NCI-H2081 (cell line): ENCODE measurements around the gene AFF2.

Experiments
- DNase-seq, 2 experiments: peaks; one replicate each; lab custom pipeline; 2025; lab: John Stamatoyannopoulos, UW

The AFF2 gene

DNA sequence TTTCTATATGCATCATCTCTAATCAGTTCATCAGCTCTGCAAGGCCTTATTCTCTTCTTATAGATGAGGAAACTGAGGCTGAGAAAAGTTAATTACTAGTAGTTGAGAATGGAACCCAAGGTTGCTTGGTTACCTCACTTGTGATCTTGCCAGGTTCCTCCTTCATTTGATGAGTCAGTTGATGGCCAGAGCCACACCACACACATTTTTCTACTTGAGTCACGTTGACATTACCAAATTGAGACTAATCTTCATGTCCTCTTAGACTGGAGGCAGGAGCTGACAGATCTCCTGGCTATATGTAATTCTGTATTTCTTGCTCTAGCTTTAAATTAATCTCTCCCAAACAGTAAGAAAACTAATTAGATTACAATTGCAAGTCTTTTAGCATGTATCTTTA is 428.4 kb downstream of the AFF2 start:
- no peak for DNase-seq

DNA sequence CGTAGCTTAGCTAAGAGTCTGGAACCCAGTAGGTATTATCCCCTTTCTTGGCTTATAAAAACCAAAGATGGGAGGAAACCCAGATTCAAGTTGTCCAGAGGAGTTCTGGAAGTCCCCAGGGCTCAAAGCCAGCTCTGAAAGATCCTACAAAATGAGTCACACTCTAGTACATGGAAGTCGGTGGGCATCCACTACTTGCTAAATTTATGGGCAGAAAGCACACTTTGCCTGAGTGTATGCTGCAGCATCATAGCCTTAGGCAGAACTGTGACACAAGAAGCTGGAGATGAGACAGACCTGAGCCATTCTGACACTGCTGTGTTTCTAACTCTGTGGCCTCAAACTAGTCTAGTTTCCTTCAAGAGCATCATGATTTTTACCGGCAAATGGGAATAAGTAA is 429.3 kb downstream of the AFF2 start:
- no peak for DNase-seq

DNA sequence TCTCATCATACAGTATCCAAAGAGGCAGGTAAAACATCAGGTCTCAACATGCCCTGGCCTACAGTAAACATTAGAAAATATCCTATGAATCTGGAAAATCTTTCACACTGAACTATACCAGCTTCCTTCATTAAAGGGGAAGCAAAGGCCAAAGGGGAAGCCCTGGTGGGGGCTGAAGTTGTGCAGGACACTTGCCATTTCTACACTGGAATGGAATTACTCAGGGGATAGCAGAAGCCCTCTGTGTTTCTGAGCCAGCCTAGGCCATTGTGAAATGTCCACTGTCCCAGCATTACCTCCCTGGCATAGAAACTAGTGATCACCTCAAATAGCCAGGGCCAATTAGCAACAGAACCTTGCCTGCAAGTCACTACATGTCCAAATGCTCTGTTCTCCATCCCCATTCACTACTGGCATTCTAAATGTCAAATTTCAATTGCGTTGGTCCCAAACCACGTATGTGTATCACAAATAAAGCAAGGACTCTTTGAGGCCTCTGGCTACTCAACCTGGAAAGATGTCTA is 429.9 kb downstream of the AFF2 start:
- DNase-seq = no peak

DNA sequence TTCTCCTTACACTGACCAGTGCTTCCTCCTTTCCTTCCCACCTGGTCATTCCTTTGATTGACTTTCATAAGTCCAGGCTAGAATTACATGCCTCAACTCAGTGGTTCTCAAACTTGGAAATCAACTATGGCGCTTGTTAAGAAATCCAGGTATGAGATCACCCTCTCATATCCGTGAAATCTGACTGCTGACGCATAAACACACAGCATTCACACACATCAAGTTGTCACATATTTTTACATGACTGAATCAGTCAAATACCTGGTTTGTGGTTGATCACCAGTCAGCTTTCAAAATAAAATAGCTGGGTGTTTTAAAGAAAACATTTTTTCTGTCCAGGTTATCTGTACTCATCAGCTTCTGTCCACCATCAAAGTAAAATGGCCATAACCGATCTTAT is 433.5 kb downstream of the AFF2 start:
- DNase-seq = no peak

DNA sequence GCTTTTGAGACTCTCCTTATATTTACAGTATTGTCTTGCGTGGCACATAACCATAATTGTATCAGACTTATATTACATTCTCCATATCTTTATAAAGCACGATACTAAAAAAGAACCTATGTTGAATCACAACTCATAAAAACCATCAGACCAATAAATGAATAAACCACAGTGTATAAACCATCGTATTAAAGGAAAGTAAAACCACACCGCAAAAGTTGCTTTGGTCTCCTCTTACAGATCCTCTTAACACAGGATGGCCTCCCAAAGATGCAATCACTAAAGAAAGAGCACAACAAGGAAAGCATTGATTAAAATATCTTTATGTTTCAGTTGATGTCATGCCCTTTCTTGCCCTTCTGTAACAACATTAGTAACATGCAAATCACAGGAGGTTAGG is 437.9 kb downstream of the AFF2 start:
- DNase-seq = no peak

DNA sequence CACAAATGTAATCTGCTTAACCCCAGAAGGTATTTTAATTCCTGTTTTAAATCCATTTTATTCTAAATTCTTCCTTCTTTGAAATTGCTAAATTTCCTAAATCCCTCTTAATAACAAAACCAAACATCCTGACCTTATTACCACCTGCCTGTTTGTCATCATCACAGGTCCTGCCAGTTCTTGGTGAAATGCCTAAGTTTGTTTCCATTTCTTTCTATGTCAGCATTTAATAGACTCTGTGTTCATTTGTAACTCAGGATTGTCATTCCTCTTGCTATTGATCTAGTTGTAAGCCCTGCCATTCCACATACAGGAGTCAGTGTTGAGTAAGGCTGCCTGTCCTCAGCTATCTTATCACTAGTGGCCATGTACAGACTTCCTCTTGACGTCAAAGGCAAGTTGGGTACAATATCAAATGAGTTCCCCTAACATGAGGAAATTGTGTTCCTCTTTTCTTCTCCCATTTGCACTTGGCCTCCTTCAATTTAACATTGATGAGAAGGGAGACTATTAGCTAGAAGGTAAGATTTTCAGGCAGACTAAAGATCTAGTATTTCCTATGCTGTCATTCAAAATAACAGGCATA is 440.1 kb downstream of the AFF2 start:
- DNase-seq = no peak

DNA sequence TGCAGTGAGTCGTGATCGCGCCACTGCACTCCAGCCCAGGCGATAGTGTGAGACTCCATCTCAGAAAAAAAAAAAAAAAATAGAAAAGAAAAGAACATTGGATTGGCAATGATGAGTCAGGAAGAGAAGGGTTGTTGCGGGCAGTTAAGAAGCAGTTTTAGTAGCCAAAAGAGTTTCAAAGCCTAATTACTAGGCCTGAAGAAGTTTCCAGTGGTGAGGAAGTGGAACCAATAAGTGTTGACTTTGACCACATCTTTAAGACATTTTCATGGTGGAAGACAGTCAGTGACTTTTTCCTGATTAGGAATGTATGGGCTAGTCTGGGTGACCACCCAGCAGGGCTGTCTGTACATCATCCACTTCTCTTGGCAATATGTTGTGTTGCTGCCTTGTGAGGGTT is 442.3 kb downstream of the AFF2 start:
- DNase-seq = no peak

DNA sequence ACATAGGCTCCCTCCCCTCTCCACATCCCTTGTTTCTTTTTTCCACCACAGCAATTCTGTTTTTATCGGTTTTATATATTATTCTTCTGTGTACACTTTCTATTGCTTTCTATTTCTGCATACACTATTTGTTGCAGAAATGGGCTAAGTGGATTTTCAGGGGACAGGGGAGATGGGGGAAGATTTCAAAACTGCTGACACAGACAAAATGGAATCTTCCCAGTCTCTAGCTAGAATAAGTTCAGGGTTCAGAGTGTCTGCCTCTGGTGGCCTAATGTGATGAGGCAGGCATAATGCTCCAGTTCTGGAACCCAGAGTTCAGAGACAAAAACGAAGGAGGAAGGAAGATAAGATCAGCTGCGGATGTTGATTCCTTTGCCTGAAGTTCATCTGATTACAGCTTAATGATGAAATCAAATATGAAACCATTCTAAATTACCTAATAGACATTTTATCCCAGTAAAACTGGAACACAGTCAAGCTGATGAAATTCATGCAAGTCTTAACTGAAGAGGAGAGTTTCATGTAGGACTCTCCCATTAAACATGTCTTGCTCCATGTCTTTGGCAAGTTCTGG is 447.1 kb downstream of the AFF2 start:
- DNase-seq = no peak

DNA sequence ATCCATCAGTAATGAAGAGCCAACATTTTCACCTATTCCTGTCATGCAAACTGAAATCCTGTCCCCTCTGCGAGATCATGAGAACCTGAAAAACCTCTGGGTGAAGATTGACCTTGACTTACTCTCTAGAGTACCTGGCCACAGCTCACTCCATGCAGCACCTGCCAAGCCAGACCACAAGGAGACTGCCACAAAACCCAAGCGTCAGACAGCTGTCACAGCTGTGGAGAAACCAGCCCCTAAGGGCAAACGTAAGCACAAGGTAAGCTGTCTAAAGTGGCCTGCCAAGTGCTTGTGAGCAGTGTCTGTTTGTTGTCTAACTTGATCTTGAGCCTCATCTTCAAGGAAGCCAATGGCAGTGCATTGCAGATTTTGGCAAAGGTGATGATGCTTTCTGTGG is 455.9 kb downstream of the AFF2 start:
- no peak for DNase-seq

DNA sequence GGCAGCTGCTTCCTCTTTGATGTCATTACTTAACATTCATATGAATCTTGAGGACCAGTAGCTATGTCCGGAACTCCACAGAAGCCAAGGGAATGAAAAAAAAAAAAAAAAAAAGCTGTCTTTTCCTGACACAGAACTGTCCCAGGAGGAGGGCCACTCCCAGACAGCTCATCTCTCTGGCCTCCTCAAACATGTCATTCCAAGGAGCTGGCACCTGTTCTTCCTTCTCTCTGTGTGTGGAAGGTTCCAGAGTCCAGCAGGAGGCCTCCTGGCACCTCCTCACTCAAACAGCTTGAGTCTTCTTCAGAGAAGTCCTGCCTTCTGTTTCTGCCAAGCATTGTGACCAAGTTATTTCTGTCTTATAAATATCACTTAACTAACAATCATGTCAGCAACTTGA is 458.5 kb downstream of the AFF2 start:
- DNase-seq = no peak

DNA sequence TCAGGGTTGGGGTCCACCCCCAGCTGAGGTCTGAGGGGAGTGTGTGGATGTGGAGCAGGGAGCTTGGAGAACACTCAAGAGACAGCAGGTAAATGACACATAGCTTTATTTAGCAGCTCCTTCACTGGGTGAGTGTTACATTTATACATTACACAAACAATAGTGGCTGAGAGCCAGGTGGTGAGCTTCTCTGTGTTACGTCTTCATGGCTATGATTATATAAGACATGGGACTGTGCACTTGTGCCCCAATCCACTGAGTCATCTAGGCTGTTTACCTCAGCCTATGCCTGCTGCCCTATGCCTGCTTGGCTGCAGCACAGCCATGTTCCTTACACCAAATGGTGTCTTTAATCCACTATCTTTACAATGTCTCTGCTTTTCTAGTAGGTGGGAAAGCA is 459.6 kb downstream of the AFF2 start:
- DNase-seq = no peak

DNA sequence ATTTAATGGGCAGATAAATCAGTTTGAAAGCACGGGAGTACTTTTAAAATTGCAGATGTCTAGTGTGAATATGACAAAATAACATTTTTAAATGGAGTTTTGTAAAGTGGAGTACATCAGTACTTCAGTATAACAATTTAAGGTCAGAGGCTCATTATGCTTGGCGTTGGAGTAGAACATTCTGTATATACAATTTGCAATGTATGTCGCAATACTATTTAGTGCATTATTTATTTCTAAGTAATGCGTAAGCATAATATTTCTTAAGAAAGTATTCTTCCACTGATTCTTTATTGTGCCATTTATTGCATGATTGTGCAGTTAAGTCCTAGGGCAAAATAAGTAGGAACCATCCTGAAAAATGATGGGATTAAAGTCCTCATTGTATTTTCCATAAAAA is 461.6 kb downstream of the AFF2 start:
- no peak for DNase-seq

DNA sequence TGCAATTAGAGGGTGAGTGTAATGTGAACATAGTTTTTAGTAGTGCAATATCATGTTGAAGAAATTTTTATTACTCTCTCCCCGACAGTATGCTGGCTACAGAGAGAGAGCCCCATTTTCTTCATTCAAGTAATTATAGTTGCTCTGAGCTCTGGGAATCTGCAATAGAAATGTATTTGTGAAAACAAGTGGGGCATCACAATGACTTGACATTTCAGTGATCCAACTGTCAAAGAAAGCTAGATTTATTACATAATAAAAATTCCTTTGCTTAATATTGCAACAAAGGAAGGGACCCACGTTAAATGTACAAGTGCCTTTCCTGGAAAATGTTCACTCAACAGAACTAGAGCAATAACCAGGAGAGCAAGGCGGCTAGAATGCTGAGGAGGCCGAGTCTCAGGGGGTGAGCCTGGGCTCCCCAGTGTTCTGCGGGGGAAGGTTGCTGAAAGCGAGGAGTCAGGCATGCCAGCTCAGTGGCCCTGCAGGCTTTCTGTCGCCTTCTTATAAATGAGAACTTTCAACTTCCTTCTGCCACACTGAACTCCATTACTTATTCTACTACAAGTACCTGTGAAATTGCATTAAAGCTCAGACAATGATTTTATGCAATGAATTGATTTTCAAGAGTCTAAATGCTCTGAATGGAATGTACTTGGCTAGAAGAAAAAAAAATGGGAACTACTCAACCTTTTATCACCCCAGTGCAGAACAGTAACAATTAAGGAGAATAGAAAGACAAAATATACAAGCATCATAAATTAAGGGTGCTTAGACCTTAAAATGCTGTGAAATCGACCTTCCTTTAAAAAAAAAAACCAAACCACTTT is 476.4 kb downstream of the AFF2 start:
- no peak for DNase-seq

DNA sequence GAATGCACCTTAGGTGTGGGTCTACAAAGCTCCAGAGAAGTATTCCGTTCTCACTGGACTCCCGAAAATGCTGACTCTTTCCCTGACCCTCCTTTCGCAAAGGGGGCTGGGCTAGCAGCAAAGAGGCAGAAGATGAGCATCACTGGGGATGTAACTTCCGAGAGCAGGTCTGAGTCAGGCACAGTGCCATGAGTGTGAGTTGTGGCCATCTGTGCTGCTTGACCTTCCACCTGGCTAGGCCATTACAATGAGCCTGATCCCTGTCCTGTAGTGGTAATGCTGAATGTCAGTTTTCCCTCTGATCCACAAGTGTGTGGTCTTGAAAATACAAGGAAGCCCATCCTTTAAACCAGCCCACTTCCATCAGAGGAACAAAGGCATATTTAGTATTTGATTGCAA is 479.4 kb downstream of the AFF2 start:
- DNase-seq = no peak

DNA sequence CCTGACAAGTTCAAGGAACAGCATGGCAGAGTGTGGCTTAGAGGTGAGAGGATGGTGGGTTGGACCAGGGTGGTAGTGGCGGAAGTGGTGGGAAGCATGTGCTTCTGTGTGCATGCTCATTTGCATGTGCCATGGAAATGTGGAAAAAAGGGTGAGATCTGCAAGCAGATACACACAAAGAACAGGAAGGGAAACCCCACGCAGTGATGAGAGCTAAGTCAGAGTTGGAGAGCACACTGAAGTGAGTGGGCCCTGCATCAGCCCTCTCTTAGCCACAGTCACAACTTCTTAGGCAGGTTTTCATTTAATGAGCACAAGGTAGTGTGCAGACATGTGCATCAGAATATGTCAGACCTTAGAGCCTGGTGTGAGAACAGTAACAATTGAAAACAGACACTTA is 483.8 kb downstream of the AFF2 start:
- DNase-seq = no peak

DNA sequence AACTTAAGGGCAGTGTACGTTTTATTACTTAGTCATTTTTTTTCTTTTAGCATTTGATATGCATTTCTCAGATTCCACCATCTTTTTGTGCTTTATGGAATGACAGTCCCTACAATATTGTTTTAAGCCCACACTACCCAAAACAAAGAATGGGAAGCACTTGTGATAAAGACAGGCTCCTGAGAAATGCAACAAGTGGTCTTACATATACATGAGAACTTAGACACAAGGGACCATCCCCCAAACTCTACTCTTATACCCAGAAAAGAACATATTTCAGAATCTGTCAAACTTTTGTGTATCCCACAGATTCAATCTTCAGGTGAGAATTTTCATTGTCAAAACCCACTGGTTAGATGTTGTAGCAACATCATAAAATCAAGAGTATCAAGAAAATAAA is 491.1 kb downstream of the AFF2 start:
- DNase-seq = no peak

DNA sequence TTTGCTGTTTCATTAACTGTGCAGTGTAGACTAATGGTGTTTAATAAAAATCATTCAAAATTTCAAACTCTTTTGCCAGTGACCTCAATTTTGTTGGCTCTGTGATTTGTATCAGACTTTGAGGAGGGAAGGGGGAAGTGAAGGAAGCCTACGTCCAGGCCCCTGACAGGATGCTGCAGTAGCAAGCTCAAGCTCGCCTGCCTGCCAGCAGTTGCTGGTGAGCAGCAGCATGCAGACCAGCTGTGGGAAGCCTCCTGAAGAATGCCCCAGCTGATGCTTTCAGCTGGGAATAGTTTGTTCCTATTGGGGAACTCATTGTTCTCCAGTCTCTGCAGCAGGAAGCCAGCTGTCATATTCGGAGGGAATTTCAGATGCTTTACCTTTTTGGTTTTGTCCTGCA is 495.2 kb downstream of the AFF2 start:
- DNase-seq = no peak

DNA sequence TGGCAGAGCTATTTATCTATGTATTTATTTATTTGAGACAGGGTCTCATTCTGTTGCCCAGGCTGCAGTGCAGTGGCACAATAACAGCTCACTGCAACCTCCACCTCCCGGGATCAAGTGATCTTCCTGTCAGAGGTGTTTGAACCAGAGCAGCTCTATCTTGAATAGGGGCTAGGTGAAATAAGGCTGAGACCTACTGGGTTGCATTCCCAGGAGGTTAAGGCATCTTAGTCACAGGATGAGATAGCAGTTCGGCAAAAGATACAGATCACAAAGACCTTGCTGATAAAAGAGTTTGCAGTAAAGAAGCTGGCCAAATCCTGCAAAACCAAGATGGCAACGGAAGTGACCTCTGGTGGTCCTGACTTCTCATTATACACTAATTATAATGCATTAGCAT is 501.9 kb downstream of the AFF2 start:
- DNase-seq = no peak

DNA sequence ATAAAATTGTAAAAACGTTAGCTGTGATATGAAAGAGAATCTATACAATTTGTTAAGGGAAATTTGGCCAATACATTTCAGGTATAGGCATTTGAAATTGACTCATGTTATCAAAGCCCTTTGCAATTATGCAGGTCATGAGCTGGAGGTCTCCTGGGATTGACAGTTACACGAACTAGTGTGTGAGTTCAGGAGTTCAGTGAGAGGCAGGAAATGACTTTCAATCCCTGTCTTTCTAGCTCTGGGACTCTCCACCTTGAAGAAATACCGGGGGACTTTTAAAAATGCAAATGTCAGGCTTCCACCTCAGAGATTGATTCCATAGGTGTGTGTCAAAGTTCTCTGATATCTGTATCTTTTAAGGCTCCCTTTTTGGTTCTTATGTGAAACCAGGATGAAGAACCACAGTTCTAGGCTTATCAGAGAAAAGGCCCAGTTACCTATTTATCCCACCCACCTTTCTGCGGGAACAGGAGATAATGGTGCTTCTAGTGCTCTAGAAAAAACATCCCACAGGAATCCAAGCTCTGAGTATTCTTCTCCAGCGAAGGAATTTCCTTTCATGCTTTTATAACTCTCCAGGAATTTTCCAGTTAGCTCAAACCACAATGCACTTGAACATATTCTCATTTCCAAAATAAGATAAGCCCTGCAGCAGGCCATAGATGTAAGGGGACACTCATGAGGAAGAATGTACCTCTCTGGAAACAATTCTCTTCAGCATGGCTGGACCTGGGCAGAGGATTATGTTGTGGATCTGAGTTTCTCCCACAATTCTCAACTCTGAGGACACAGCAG is 503.6 kb downstream of the AFF2 start:
- no peak for DNase-seq

DNA sequence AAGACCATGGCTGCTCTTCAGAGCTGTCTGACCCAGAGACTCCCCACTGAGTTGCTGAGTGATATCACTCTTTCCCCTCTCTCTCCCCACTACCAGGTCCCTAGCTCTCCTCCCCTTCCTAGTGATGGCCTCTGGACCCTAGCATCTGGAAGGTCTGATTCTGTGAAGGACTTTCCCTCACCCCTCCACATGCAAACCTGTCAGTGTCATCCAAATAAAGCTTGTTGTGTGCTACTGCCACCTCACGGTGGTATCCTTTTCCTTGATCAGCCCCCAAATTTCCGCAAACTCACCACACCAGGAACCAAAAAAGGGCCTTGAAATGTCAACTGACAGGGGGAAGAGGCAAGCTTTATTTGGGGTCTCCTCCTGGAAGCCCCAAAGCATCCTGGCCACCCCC is 504.5 kb downstream of the AFF2 start:
- DNase-seq = no peak

DNA sequence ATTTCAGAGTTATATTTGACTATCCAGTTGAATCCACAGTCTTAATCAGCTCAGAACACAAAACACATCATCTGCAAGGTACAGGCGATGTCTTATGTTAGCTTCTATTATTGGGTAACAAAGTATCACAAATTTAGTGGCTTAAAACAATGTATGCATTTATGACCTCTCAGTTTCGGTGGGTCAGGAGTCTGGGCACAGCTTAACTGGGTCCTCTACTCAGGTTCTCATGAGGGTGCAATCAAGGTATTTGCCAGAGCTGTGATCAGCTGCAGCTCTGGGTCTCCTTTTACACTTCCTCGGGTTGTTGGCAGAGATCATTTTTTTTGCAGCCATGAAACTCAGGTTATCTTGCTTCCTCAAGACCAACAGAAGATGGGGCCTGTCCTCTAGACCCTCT is 505.8 kb downstream of the AFF2 start:
- DNase-seq = no peak

DNA sequence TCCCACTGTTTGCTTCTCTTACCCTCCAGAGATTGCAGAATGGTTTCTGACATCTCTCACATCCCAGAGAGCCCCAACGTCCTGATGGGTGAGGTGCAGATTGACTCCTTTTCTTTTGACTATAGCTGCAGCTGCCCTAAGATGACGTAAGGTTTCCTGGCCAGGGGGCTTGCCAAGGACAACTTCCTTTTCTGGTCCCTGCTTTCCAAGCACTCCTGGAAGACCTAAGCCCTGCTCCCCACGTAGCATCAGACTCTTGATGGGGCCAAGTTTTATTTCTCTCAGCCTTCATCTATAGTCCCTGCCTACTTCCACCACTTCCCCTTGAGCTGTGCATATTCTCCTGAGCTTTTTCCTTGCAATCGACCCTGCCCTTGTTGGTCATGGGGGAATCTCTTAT is 507.0 kb downstream of the AFF2 start:
- no peak for DNase-seq
